Activated gamma-delta T cell treated with Interleukin-2 at 50 U/mL for 16 hours (primary cell): ENCODE results near the gene F5.

ENCODE experiments used
- DNase-seq: peaks from one replicate; pipeline ENCODE4 v3.0.0-alpha.2; 2020

Gene F5

GRCh38 chr1:169475806-169476387 is 110.4 kb downstream of the F5 start:
- no peak for DNase-seq

- no peak for DNase-seq
Observed at GRCh38 chr1:169474302-169474995, 111.8 kb downstream of the F5 start.

- DNase-seq, result no peak
Observed at GRCh38 chr1:169473347-169473746, 112.9 kb downstream of the F5 start.

GRCh38 chr1:169472738-169473137 is 113.5 kb downstream of the F5 start:
- no peak for DNase-seq

- no peak for DNase-seq
Observed at GRCh38 chr1:169468982-169469381, 117.3 kb downstream of the F5 start.

- DNase-seq, result no peak
Observed at GRCh38 chr1:169466259-169467230, 119.7 kb downstream of the F5 start.

- DNase-seq, result no peak
Observed at GRCh38 chr1:169465281-169465680, 121.0 kb downstream of the F5 start.
